Psoas muscle (tissue), 8 donors: Measurements from ENCODE around the gene NBR1. TPM values are rescaled to one million over a fixed set of nuclear protein-coding genes. Genes with fewer than 3 reads are reported as not detected.
A peak's percentile ranks its signal among the peaks of the same experiment; 100 is the strongest.
"Not testable (repeated sequence)": the region's sequence is repeated elsewhere in the genome, so short reads cannot be mapped to it uniquely, and the experiment has no call there.

Source experiments
- ATAC-seq, 4 donors: fragments of 200-7000 bp; cut with Tn5 transposase; one replicate each; pipeline ENCODE4 v1.9.1; 2020; ENCODE audit warnings: moderate library complexity in 3 of 4, mild to moderate bottlenecking in 2 of 4
- DNase-seq, 2 donors: peaks; one replicate each; pipeline ENCODE4 v3.0.0-alpha.2; 2020
- H3K27ac ChIP-seq: fragments of 200-600 bp; one replicate; pipeline ENCODE4 v1.8.0; 2022
- H3K27me3 ChIP-seq, 3 donors: fragments of 200-600 bp in 1 of 3; one replicate each; pipeline versions ENCODE4 v1.6.1 to v1.8.0; 2013 to 2022; ENCODE audit warnings: low read length in 2 of 3, mild to moderate bottlenecking in 2 of 3, moderate library complexity in 1 of 3; ENCODE audit not compliant: insufficient read depth in 3 of 3
- H3K36me3 ChIP-seq, 2 donors: fragments of 200-600 bp in 1 of 2; one replicate each; pipeline versions ENCODE4 v1.6.1 to v1.8.0; 2013 to 2022; ENCODE audit warnings: low read depth in 1 of 2, mild to moderate bottlenecking in 1 of 2, moderate library complexity in 1 of 2; ENCODE audit not compliant: insufficient read depth in 1 of 2
- H3K4me1 ChIP-seq: fragments of 200-600 bp; one replicate; pipeline ENCODE4 v1.8.0; 2022
- H3K4me3 ChIP-seq: fragments of 200-600 bp; one replicate; pipeline ENCODE4 v1.8.0; 2022; ENCODE audit warnings: mild to moderate bottlenecking
- H3K9me3 ChIP-seq: fragments of 200-600 bp; one replicate; pipeline ENCODE4 v1.8.0; 2022
- WGBS, 3 donors: extraction: QIAGEN DNeasy Blood & Tissue Kit; methylation state at CpG; one replicate each; pipeline versions ENCODE4 v1.1.6 to v1.1.7; 2013; 5-methylcytosine and 5-hydroxymethylcytosine counted together
- intact Hi-C, 2 donors: fragments of 100-400 bp; cut with DNase I; formaldehyde crosslinking; loops; one replicate each; pipeline versions ENCODE4 v1.11.0 to v1.14.2; 2022
- polyA plus RNA-seq, 3 donors: library from polyadenylated mRNA; stranded (reverse); fragments of 200-250 nt; gene quantifications; one replicate each; pipeline ENCODE4 v1.2.3, GENCODE V29; 2013
- total RNA-seq, 4 donors: library from RNA; stranded (reverse); fragmentation: NEBNext Ultra II Directional in 2 of 4; extraction: Animal tissue kit (Norgen Biotek cat#: 25700) in 2 of 4; gene quantifications; one replicate each; pipeline versions ENCODE4 v1.2.1 to v1.2.4, GENCODE V29; 2021 to 2023
- TF ChIP-seq, protein P1 (sequence below): fragments of 200-600 bp; IDR thresholded peaks from one replicate; pipeline ENCODE4 v1.8.0; 2022; ENCODE audit warnings: antibody characterized with exemption
- donor health status: healthy with polysubstance abuse.
- donor health status: DM: no; HTN: no; CAD: no; lungs with moderate emphysema.
- donor health status: Bipolar disorder and iron deficiency.
- donor health status: healthy.
- donor health status: DM: yes; HTN: yes; CAD: no.
- donor health status: DM: no; HTN: no; CAD: no.
- donor health status: DM: no; HTN: no; CAD: no.
- donor health status: DM: yes; HTN: yes; CAD: no.

Gene NBR1
- total and polyA plus RNA-seq, 7 donors, result 13.7 to 157 (median 104) TPM

GRCh38 chr17:43226393-43226792 lies 55.4 kb downstream of the NBR1 start:
- intact Hi-C loops, result no loop called here
- peaks cover 0 to 30% of the 10 kb centered on the region in 2 donors for H3K36me3 ChIP-seq
- WGBS, 3 donors, result 93 to 94% (median 94%) methylated on average over 7 of the region's 7 CpGs
- TF ChIP-seq, protein P1, sequence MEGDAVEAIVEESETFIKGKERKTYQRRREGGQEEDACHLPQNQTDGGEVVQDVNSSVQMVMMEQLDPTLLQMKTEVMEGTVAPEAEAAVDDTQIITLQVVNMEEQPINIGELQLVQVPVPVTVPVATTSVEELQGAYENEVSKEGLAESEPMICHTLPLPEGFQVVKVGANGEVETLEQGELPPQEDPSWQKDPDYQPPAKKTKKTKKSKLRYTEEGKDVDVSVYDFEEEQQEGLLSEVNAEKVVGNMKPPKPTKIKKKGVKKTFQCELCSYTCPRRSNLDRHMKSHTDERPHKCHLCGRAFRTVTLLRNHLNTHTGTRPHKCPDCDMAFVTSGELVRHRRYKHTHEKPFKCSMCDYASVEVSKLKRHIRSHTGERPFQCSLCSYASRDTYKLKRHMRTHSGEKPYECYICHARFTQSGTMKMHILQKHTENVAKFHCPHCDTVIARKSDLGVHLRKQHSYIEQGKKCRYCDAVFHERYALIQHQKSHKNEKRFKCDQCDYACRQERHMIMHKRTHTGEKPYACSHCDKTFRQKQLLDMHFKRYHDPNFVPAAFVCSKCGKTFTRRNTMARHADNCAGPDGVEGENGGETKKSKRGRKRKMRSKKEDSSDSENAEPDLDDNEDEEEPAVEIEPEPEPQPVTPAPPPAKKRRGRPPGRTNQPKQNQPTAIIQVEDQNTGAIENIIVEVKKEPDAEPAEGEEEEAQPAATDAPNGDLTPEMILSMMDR, result no peak
- no peak for DNase-seq
- H3K4me1 ChIP-seq, result no peaks in the 10 kb centered on the region
- ATAC-seq, result no peak
- no peaks in the 10 kb centered on the region for H3K27me3 ChIP-seq
- no peak overlapping the region for H3K27ac ChIP-seq
- no peak overlapping the region for H3K4me3 ChIP-seq
- H3K9me3 ChIP-seq, result no peaks in the 10 kb centered on the region

DNA sequence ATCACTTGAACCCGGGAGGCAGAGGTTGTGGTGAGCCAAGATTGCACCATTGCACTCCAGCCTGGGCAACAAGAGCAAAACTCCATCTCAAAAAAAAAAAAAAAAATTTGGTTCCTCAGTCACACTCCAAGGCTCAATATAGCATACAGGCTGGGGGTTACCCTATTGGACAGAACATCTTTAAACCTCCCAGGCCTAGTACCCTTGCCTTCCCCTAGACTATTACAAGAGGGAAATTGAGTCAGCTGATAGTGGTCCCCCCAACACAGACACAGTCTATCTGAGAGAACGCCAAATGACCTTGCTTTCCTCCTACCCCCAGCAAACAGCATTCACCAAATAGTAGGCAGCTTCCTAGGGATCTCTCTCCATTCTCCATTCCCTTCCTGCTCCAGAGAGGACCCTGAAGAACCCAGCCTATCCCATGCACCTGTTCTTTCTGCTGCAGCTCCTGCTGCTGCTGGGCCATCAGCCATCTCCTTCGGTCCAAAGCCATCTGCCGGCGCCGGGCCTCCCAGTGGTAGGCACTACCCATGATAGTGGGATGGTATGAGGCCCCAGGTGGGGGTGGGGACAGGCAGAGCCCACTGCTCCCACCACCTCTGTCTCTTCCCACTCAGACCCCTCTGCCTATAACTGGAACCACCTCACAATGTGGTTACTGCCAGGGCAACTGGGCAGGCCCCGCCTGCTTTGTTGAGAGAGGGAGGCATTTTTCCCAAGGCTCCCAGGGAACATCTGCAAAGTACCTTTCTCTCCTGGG lies 57.2 kb downstream of the NBR1 start, which contains the start of gene CCDC200:
Gene CCDC200, minus strand, starts transcription at position 604 of the 763 bp plus-strand sequence. Its CDS starts 69 bp downstream, at position 535.
- no CpG with 5 or more reads among the region's 7 CpGs for WGBS, 3 donors
- H3K27ac ChIP-seq, H3K27me3 ChIP-seq, H3K4me1 ChIP-seq, DNase-seq, H3K9me3 ChIP-seq, H3K4me3 ChIP-seq, intact Hi-C loops: not testable (repeated sequence)
- peak in 3 of 4 donors; percentile 32 to 40 (median 38) for ATAC-seq
- peaks cover 0 to 23% of the 10 kb centered on the region in 2 donors for H3K36me3 ChIP-seq

- DNase-seq, H3K27me3 ChIP-seq, intact Hi-C loops, H3K36me3 ChIP-seq, H3K9me3 ChIP-seq, H3K4me1 ChIP-seq, H3K4me3 ChIP-seq, H3K27ac ChIP-seq: not testable (repeated sequence)
- peak in 3 of 4 donors; percentile 58 to 79 (median 65) for ATAC-seq
- WGBS, 3 donors, result 59 to 81% (median 60%) methylated on average over 15 to 18 of the region's 40 CpGs
Observed at GRCh38 chr17:43231205-43232020, 60.4 kb downstream of the NBR1 start.

DNA sequence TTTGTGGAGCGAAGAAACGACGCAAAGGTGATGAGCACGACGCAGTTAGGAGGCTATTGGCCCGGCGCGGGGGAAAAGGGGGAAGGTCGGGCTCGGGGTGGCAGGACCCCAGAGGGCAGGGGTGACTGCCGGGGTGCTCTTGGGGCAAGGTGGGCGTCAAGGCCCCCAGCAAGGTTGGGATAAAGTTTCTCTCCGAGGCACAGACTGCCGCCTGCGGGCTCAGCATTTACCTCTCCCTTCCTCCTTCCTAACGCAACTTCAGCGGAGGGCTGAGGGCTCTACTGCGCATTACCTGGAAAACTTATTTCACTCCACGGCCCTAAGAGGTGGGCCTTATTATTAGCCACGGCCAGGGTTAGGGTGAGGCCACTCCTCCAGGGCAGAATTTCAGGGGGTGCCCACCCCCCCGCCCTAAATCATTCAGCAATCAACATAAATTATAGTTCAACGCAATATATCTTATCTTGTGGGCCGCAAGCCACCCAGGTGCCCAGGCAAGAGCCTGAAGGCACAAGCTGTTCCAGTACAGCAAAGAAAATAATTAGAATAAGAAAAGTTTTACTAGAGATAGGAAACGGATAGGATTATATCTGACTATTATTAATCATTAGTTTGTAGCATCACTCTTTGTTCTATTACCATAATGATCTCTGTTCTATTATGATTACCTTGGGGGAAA lies 61.1 kb downstream of the NBR1 start:
- H3K36me3 ChIP-seq, ATAC-seq, H3K9me3 ChIP-seq, H3K4me1 ChIP-seq, intact Hi-C loops, H3K27me3 ChIP-seq: not testable (repeated sequence)
- WGBS, 3 donors, result 67 to 95% (median 74%) methylated on average over 5 to 16 of the region's 24 CpGs
- Histone ChIP-seq H3K27ac (peak overlapping the region; percentile 39), H3K4me3 (peak overlapping the region; percentile 5)
- peak; percentile 51 to 89 for DNase-seq

- H3K4me3 ChIP-seq, H3K27me3 ChIP-seq, DNase-seq, H3K27ac ChIP-seq, ATAC-seq, H3K4me1 ChIP-seq, H3K36me3 ChIP-seq, intact Hi-C loops, H3K9me3 ChIP-seq: not testable (repeated sequence)
- 0% methylated on average over 2 of the region's 15 CpGs; no CpG with 5 or more reads in 2 of the 3 donors for WGBS, 3 donors
Observed at GRCh38 chr17:43233263-43233662, 62.2 kb downstream of the NBR1 start.

- no CpG with 5 or more reads among the region's 31 CpGs for WGBS, 3 donors
- intact Hi-C loops, H3K4me1 ChIP-seq, ATAC-seq, H3K27ac ChIP-seq, H3K36me3 ChIP-seq, H3K27me3 ChIP-seq, DNase-seq, H3K4me3 ChIP-seq, H3K9me3 ChIP-seq: not testable (repeated sequence)
Observed at GRCh38 chr17:43233877-43234276, 62.9 kb downstream of the NBR1 start, which contains the start of gene RNU2-1. Gene RNU2-1, minus strand, starts transcription at chr17:43233977.

- H3K4me1 ChIP-seq, intact Hi-C loops, H3K27me3 ChIP-seq, H3K36me3 ChIP-seq, H3K9me3 ChIP-seq, H3K27ac ChIP-seq, H3K4me3 ChIP-seq, DNase-seq: not testable (repeated sequence)
- 0% methylated on average over 1 of the region's 26 CpGs; no CpG with 5 or more reads in 2 of the 3 donors for WGBS, 3 donors
- ATAC-seq, result peak in 3 of 4 donors; percentile 38 to 50 (median 48)
Observed at GRCh38 chr17:43239597-43239996, 68.6 kb downstream of the NBR1 start.

DNA sequence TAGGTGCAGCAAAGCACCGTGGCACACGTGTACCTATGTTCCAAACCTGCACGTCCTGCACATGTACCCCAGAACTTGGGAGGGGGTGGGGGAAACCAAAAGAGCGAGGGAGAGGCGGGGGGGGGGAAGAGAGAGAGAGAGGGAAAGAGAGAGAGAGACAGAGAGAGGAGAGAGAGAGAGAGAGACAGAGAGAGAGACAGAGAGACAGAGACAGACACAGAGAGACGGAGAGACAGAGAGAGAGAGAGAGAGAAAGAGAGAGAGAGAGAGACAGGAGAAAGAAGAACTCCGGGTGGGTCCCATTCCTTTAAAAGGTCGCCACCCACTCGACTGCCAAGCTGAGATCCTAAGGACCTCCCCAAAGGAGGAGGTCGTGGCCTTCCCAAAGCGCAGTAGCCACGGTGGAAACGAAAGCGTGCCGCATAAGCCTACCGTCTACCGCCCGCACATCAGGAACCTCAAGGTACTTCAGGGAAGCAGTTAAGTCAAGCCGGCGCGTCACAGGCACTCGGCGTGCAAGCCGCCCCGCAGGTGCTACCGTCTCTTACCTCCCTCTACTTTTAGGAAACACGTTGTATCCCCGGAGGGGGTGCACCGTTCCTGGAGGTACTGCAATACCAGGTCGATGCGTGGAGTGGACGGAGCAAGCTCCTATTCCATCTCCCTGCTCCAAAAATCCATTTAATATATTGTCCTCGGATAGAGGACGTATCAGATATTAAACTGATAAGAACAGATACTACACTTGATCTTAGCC lies 69.8 kb downstream of the NBR1 start:
- H3K4me1 ChIP-seq, intact Hi-C loops, H3K9me3 ChIP-seq, H3K36me3 ChIP-seq, DNase-seq, H3K27ac ChIP-seq, H3K4me3 ChIP-seq, H3K27me3 ChIP-seq: not testable (repeated sequence)
- WGBS, 3 donors, result 14% methylated on average over 3 of the region's 34 CpGs; no CpG with 5 or more reads in 2 of the 3 donors
- ATAC-seq, result peak in 3 of 4 donors; percentile 46 to 79 (median 56)

DNA sequence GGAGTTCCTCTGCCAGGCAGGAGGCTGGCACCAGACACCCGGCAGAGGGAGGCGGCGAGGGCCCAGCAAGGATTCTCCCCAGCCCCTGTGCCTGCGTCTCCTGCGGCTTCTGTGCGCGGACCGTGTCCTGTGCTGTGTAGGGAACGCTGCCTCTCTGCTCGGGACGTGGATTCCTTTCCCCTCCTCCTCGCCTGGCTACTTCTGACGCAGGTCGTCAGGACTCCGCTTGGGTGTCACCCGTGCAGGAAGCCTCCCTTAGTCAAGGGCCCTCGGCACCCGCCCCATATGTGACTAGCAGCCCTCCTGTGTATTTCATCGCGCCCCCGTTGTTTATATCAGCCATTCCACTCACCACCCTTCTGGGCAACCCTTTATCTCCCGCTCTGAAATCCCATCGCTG lies 75.4 kb downstream of the NBR1 start:
- H3K4me1 ChIP-seq, H3K4me3 ChIP-seq, H3K36me3 ChIP-seq, H3K27me3 ChIP-seq, intact Hi-C loops, DNase-seq, H3K9me3 ChIP-seq: not testable (repeated sequence)
- peak overlapping the region; percentile 46 for H3K27ac ChIP-seq
- WGBS, 3 donors, result 2 to 5% (median 3%) methylated on average over 8 to 12 of the region's 23 CpGs
- ATAC-seq, result peak in 1 of 4 donors; percentile 71
